Lung microvascular endothelial cell (primary cell): ENCODE results near the gene UGT2A1. TPM values are rescaled to one million over a fixed set of nuclear protein-coding genes. Genes with fewer than 3 reads are reported as not detected.
A peak's percentile ranks its signal among the peaks of the same experiment; 100 is the strongest.
"Not testable (repeated sequence)": the region's sequence is repeated elsewhere in the genome, so short reads cannot be mapped to it uniquely, and the experiment has no call there.

ENCODE experiments used
- DNase-seq, 2 donors: peaks; one replicate each; pipeline versions ENCODE4 v3.0.0 to v3.0.0-alpha.2; 2010; ENCODE audit warnings: low read depth in 2 of 2
- total RNA-seq: library from RNA; depleted of rRNA; stranded (reverse); fragments of >200 nt; gene quantifications from 2 replicates; pipeline ENCODE4 v1.2.1, GENCODE V29; 2014

UGT2A1 gene
- not detected in 2 replicates for total RNA-seq

- no peak for DNase-seq
Measured at GRCh38 chr4:69653147-69653546, at the start of gene UGT2A1. TSS of gene UGT2A1 (minus strand) at chr4:69653247. CDS start at chr4:69647644, 5,603 bp downstream.

GRCh38 chr4:69702201-69702600, 49.2 kb upstream of the UGT2A1 start:
- no peak for DNase-seq

- DNase-seq: no peak
Measured at GRCh38 chr4:69701696-69702095, 48.6 kb upstream of the UGT2A1 start.

GRCh38 chr4:69697536-69698242, 44.6 kb upstream of the UGT2A1 start:
- no peak for DNase-seq

GRCh38 chr4:69689599-69689998, 36.6 kb upstream of the UGT2A1 start:
- DNase-seq: peak; percentile 61 to 78

GRCh38 chr4:69684804-69685203, 31.8 kb upstream of the UGT2A1 start:
- DNase-seq: no peak

- no peak for DNase-seq
Measured at GRCh38 chr4:69668680-69669079, 15.6 kb upstream of the UGT2A1 start.

GRCh38 chr4:69664009-69664408, 11.0 kb upstream of the UGT2A1 start:
- DNase-seq: not testable (repeated sequence)

- DNase-seq: not testable (repeated sequence)
Measured at GRCh38 chr4:69661130-69661803, 8.2 kb upstream of the UGT2A1 start.

- DNase-seq: no peak
Measured at GRCh38 chr4:69658133-69658532, 5.1 kb upstream of the UGT2A1 start.

- DNase-seq: no peak
Measured at GRCh38 chr4:69656653-69657158, 3.7 kb upstream of the UGT2A1 start.

GRCh38 chr4:69650872-69651271, 2.2 kb downstream of the UGT2A1 start:
- DNase-seq: no peak

GRCh38 chr4:69649629-69650028, 3.4 kb downstream of the UGT2A1 start:
- no peak for DNase-seq

GRCh38 chr4:69649207-69649606, 3.8 kb downstream of the UGT2A1 start:
- DNase-seq: no peak

GRCh38 chr4:69642961-69643360, 10.1 kb downstream of the UGT2A1 start:
- no peak for DNase-seq

GRCh38 chr4:69640289-69640688, 12.8 kb downstream of the UGT2A1 start:
- no peak for DNase-seq

- DNase-seq: no peak
Measured at GRCh38 chr4:69639542-69639941, 13.5 kb downstream of the UGT2A1 start, which contains the start of gene UGT2A2. TSS of gene UGT2A2 (minus strand) at chr4:69639642. CDS start at chr4:69639640, 2 bp downstream.

GRCh38 chr4:69617083-69617694, 35.9 kb downstream of the UGT2A1 start:
- DNase-seq: peak; percentile 8 to 24

GRCh38 chr4:69610484-69610883, 42.6 kb downstream of the UGT2A1 start:
- DNase-seq: no peak

- DNase-seq: no peak
Measured at GRCh38 chr4:69601065-69601464, 52.0 kb downstream of the UGT2A1 start.

GRCh38 chr4:69600013-69600412, 53.0 kb downstream of the UGT2A1 start:
- no peak for DNase-seq

GRCh38 chr4:69594382-69594781, 58.7 kb downstream of the UGT2A1 start:
- DNase-seq: no peak
